ENCODE data around the gene FBXL17.

The FBXL17 gene

DNA sequence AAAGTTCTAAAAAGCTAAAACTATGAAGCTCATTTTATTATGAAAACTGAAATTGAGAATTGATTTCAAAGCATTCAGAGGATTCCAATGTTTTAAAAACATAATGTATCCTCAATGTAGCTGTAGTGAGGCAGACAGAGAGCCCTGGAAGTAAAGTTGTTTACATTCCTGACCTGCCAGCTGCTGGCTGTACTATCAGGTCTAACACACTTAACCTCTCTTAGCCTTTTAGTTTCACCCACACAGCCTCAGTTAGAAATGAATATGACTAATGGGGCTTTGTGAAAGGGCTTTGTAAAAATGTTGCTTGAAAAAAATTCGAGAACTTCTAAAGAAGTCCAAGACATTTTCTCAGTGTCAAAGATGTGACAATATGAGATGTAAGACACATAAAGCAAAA is 122.6 kb downstream of the FBXL17 start:
- Mint-ChIP-seq H3K27me3 (no peaks in the 10 kb centered on the region), H3K36me3 (ENCODE audit: low read depth) (no peaks in the 10 kb centered on the region), H3K9me3 (no peaks in the 10 kb centered on the region), H3K27ac (no peak overlapping the region), H3K4me1 (ENCODE audit: low read depth) (peaks cover 4% of the 10 kb centered on the region), H3K4me3 (no peak overlapping the region)

DNA sequence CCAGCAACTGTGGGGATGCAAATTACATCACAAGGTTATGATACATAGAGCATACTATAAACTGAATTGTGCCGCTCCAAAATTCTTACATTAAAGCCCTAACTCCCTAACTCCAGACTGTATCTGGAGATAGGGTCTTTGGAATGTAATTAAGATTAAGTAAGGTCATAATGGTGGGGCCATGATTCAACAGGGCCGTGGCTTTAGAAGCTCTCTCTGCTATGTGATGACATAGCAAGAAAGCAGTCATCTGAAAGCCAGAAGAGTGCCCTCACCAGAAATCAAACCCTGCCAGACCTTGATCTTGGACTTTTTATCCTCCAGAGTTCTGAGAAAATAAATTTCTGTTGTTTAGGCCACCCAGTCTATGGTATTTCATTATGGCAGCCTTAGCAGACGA is 123.9 kb downstream of the FBXL17 start:
- H3K9me3 Mint-ChIP-seq = no peaks in the 10 kb centered on the region

DNA sequence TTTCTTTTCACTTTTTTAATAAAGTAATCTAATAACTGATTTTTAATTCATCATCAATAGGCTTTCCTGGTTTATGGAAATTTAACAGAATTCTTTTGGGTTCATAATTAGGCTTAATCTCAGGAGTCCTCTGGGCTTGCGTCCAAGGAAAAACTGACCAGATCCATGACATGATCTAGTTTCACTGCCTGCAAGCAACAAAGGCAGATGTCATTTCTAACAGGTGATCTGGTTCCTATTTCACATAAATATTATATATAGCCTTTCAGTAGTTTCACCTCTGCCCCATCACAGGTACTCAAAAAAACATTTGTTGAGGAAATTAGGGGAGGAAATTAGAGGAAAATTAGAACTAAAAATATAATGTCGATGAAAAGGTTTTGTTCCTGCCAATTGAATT is 126.4 kb downstream of the FBXL17 start:
- Mint-ChIP-seq H3K36me3 (ENCODE audit: low read depth) (peaks cover 4% of the 10 kb centered on the region), H3K4me1 (ENCODE audit: low read depth) (peaks cover 3% of the 10 kb centered on the region), H3K27me3 (no peaks in the 10 kb centered on the region), H3K4me3 (no peak overlapping the region), H3K9me3 (no peaks in the 10 kb centered on the region), H3K27ac (no peak overlapping the region)

More for the DNA sequence above, 123.9 kb downstream of the FBXL17 start:
- peaks cover 4% of the 10 kb centered on the region for H3K4me1 Mint-ChIP-seq (ENCODE audit: low read depth)
- no peak overlapping the region for H3K4me3 Mint-ChIP-seq
- H3K27me3 Mint-ChIP-seq = no peaks in the 10 kb centered on the region
- H3K36me3 Mint-ChIP-seq (ENCODE audit: low read depth) = peaks cover 3% of the 10 kb centered on the region
- H3K27ac Mint-ChIP-seq = no peak overlapping the region

DNA sequence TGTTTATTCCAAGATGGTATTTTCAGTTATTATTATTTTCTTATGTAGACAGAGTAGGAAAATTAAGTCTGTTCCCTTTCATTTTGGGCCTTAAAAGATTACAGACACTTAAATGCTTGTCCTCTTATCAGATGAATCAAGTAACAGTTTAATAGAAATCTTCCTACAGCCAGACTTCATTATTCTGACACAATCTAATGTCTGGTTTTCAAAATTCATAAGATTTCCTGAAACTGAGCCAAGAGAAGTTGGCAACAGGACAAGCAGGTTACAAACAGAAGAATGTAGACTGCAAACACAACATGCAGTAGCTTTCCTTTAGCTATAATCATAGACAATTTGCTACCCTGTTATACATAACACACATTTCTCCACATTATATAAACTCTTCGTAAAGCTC is 130.5 kb downstream of the FBXL17 start:
- Mint-ChIP-seq H3K27ac (no peak overlapping the region), H3K4me1 (ENCODE audit: low read depth) (no peaks in the 10 kb centered on the region), H3K36me3 (ENCODE audit: low read depth) (peaks cover 10% of the 10 kb centered on the region), H3K9me3 (no peaks in the 10 kb centered on the region), H3K27me3 (no peaks in the 10 kb centered on the region), H3K4me3 (no peak overlapping the region)

DNA sequence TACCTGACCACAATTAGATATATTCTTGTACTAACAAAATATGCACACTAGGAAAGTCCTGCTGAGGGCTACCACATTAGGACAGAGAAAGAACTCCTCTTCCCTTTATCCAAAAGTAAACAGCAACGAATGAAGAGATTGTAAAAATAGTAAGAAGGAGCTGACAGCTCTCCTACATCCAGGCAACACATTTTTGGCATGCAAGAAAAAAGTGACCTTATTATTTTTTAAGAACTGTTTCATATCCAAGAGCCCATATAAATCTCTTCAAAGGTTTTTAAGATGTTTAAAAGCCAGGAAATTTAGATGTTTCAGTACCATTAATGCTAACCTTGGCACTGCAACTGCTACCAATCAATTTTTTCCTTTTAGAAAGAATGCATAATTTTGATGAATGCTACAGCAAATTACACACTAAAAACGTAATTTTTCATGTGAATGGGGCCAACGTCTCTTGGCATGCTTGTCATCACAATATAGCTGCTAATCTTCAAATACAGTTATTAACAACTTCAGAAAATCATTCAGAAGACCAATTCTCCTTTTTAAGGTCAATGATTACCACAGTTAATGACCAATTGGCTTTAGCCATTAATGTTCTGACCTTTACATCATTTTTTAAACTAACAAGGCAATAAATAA is 132.0 kb downstream of the FBXL17 start:
- Mint-ChIP-seq H3K27ac (no peak overlapping the region), H3K36me3 (ENCODE audit: low read depth) (peaks cover 10% of the 10 kb centered on the region), H3K27me3 (no peaks in the 10 kb centered on the region), H3K4me1 (ENCODE audit: low read depth) (no peaks in the 10 kb centered on the region), H3K4me3 (no peak overlapping the region), H3K9me3 (no peaks in the 10 kb centered on the region)

DNA sequence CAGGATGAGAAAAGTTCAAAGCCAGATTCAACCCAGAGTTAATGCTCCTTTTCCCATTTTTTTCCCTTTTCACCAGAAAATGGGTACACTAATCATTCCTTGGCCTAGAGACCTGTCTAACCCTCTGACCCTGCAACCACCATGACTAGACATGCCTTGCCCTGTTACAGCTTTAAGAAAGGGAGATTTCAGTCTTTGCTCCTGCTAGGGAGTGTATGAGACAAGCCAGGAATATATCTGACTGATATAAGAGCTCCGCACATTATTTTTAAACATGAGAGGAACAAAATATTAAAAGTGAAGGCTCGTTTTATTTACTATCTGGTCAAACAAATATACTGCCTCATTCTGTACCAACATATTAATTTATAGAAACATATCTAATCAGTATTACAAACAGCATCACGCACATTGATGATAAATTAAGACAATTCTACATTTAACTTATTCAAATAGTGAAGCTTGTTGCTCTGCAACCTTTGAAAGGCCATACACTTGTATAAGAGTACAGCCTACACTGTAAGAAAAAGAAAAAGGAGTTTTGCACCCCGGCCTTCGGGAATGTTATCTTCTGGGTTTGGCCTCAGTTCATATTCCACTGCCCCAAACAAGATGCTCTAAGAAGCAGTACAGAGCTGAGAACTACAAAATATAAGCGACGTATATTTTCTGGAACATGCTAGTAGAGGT is 132.7 kb downstream of the FBXL17 start:
- H3K27ac Mint-ChIP-seq = no peak overlapping the region
- H3K4me3 Mint-ChIP-seq = no peak overlapping the region
- H3K4me1 Mint-ChIP-seq (ENCODE audit: low read depth) = no peaks in the 10 kb centered on the region
- H3K9me3 Mint-ChIP-seq = no peaks in the 10 kb centered on the region
- peaks cover 10% of the 10 kb centered on the region for H3K36me3 Mint-ChIP-seq (ENCODE audit: low read depth)
- H3K27me3 Mint-ChIP-seq = no peaks in the 10 kb centered on the region

DNA sequence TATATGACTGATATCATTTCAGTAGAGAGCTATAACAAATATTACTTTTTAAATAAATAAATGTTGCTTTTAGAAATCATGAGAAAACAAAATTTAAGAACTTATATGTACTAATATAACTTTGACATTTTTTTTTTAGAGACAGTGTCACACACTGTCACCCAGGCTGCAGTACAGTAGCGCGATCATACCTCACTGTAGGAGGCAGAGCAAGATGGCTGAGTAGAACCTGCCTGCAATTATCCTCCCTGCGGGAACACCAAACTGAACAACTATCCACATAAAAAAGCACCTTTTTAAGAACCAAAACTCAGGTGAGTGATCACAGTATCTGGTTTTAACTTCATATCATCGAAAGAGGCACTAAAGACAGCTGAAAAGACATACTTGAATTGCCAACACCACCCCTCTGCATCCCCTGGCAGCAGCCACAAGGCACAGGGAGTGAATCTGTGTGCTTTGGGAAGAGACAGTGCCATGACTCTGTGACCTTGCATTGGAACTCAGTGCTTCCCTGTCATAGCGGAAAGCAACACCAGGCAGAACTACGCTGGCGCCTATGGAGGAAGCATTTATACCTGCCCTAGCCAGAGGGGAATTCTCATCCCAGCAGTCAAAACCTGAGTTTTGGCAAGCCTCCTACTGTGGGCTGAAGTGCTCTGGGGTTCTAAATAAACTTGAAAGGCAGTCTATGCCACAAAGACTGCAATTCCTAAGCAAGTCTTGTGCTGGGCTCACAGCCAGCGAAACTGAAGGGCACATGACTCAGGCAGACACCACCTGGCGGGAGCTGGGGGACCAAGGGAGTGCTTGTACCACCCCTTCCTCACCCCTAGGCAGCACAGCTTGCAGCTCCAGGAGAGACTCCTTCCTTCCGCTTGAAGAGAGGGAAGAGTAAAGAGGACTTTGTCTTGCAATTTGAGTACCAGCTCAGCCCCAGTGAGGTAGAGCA is 142.7 kb downstream of the FBXL17 start:
- H3K4me3 Mint-ChIP-seq = no peak overlapping the region

DNA sequence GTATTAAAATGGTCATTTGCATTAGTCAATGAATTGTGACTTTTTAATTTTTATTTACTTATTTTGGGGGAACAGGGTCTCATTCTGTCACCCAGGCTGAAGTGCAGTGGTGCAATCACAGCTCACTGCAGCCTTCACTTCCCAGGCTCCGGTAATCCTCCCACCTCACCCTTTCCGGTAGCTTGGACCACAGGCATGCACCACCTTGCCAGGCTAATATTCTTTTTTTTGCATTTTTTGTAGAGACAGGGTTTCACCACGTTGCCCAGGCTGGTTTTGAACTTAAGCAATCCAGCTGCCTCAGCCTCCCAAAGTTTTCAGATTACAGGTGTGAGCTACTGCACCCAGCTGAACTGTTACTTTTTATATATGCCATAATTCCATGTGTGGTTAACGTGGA is 143.4 kb downstream of the FBXL17 start:
- peaks cover 22% of the 10 kb centered on the region for H3K36me3 Mint-ChIP-seq (ENCODE audit: low read depth)
- no peaks in the 10 kb centered on the region for H3K27me3 Mint-ChIP-seq
- peaks cover 15% of the 10 kb centered on the region for H3K9me3 Mint-ChIP-seq
- no peak overlapping the region for H3K4me3 Mint-ChIP-seq
- no peaks in the 10 kb centered on the region for H3K4me1 Mint-ChIP-seq (ENCODE audit: low read depth)
- H3K27ac Mint-ChIP-seq = no peak overlapping the region

More for the DNA sequence above, 142.7 kb downstream of the FBXL17 start:
- no peak overlapping the region for H3K27ac Mint-ChIP-seq
- H3K9me3 Mint-ChIP-seq = peaks cover 15% of the 10 kb centered on the region
- H3K4me1 Mint-ChIP-seq (ENCODE audit: low read depth) = no peaks in the 10 kb centered on the region
- H3K27me3 Mint-ChIP-seq = no peaks in the 10 kb centered on the region
- peaks cover 18% of the 10 kb centered on the region for H3K36me3 Mint-ChIP-seq (ENCODE audit: low read depth)

DNA sequence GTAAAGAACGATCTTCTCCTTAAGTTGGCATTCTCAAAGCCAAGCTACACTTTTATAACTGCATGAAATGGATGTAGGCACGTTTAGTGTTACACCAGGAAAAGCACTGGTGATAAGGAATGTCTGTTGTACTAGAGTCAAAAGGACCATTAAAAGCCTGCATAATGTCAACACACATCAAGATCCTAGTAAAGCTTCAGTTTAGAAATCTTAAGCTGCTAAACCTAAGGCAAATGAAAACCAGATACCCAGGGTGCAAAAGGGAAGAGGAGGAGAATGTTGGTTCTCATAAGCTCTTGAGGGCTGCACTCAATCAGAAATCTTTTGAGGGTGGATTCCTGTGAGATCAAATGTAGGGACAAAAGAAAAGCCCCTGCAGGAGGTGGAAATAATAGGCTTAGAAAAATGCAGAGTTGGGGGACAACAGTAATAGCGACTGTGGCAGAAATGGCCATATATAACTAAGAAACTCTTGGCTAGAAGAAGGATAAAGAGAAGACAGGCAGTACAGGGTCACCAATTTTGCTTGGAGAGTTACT is 148.2 kb downstream of the FBXL17 start:
- Mint-ChIP-seq H3K36me3 (ENCODE audit: low read depth) (peaks cover 38% of the 10 kb centered on the region), H3K4me1 (ENCODE audit: low read depth) (no peaks in the 10 kb centered on the region), H3K4me3 (no peak overlapping the region), H3K9me3 (peaks cover 15% of the 10 kb centered on the region), H3K27me3 (no peaks in the 10 kb centered on the region), H3K27ac (no peak overlapping the region)

DNA sequence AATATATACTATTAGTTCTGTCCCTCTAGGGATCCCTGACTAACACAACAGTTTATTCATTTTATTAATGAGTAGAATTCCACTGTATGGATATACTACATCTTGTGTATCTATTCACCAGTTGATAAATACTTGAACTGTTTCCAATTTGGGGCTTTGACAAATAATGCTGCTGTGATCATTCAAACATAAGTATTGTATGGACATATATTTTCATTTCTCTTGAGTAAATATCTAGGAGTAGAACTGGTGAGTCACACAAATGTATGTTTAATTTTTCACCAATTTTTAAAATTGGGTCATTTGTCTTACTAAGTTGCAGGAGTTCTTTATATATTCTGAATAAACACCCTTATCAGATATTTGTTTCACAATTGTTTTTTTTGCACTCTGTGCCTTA is 149.1 kb downstream of the FBXL17 start:
- no peak overlapping the region for H3K4me3 Mint-ChIP-seq
- H3K27ac Mint-ChIP-seq = no peak overlapping the region
- H3K4me1 Mint-ChIP-seq (ENCODE audit: low read depth) = no peaks in the 10 kb centered on the region
- H3K27me3 Mint-ChIP-seq = no peaks in the 10 kb centered on the region
- H3K9me3 Mint-ChIP-seq = peaks cover 15% of the 10 kb centered on the region
- H3K36me3 Mint-ChIP-seq (ENCODE audit: low read depth) = peaks cover 40% of the 10 kb centered on the region

DNA sequence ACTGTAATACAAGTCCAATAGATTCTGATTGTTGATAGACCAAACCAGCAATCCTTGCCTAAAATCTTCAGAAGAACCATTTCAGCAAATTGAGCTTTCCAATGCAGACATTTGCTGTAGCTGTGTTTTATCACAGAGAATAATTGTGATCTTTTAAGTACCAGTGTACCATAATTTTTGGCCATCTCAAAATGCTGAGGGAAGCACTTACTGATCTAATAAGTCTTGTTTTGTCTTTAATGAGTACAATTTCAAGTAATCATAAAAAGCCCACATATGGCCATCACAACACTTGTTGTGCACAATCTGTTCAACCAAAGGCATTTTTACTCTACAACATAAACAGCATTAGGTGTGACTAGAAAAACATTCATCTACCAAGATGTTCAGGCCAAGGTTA is 159.9 kb downstream of the FBXL17 start:
- Mint-ChIP-seq H3K36me3 (ENCODE audit: low read depth) (peaks cover 56% of the 10 kb centered on the region), H3K27me3 (no peaks in the 10 kb centered on the region), H3K9me3 (peaks cover 15% of the 10 kb centered on the region), H3K4me1 (ENCODE audit: low read depth) (no peaks in the 10 kb centered on the region), H3K4me3 (no peak overlapping the region), H3K27ac (no peak overlapping the region)

DNA sequence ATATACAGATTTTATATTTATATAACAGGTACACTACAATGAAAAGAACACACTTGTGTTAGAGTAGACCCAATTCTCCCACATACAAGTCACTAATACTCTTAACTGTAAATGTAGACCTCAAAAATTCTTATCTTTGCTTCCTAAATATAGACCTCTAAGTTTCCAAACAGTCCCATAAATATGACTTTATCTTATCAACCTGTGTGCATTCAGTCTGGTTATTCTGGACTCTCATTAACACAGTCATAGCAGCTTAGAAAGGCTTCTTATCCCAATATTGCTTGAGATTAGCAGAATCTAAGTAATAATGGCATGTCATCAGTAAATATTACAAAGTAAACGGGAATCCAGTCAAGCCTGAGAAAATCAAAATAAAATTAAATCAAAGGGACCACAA is 161.1 kb downstream of the FBXL17 start:
- H3K36me3 Mint-ChIP-seq (ENCODE audit: low read depth) = peaks cover 58% of the 10 kb centered on the region
- H3K4me1 Mint-ChIP-seq (ENCODE audit: low read depth) = no peaks in the 10 kb centered on the region

DNA sequence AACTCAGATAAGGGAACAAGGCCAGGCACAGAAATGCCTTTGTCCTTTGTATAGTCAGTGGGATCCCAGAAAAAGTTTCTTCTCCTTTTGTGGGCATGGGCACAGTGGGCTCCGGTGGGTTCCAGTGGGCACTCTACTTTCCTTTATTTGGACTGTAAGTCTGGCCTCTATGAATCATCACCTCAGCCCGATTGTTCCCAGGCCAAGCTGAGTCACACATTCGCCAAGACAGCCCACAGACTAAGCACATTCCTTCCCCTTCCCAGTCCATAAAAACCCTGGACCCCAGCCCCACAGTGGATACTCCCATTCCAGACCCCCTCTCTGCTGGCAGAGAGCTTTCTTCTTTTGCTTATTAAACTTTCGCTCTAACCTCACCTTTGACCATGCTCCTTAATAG is 165.0 kb downstream of the FBXL17 start:
- Mint-ChIP-seq H3K4me1 (ENCODE audit: low read depth) (no peaks in the 10 kb centered on the region), H3K27me3 (no peaks in the 10 kb centered on the region), H3K27ac (no peak overlapping the region), H3K4me3 (no peak overlapping the region), H3K36me3 (ENCODE audit: low read depth) (peaks cover 55% of the 10 kb centered on the region), H3K9me3 (peaks cover 20% of the 10 kb centered on the region)

More for the DNA sequence above, 161.1 kb downstream of the FBXL17 start:
- Mint-ChIP-seq H3K4me3 (no peak overlapping the region), H3K27me3 (no peaks in the 10 kb centered on the region), H3K9me3 (peaks cover 15% of the 10 kb centered on the region), H3K27ac (no peak overlapping the region)

DNA sequence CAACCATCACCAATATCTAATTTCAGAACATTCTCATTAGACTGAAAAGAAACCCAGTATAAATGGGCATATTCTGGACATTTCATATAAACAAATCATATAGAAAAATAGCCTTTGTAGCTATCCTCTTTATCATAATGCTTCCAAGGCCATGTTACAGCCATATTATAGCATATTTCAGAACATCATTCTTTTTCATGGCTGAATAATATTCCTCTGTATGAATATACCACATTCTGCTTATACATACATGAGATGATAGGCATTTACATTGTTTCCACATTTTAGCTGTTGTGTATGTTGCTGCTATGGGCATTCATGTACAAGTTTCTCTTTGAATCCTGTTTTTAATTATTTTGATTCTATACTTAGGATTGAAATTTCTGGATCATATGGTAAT is 167.0 kb downstream of the FBXL17 start:
- Mint-ChIP-seq H3K4me3 (no peak overlapping the region), H3K27me3 (no peaks in the 10 kb centered on the region), H3K27ac (no peak overlapping the region), H3K36me3 (ENCODE audit: low read depth) (peaks cover 39% of the 10 kb centered on the region), H3K9me3 (peaks cover 17% of the 10 kb centered on the region), H3K4me1 (ENCODE audit: low read depth) (no peaks in the 10 kb centered on the region)

All from stimulated activated naive CD8-positive, alpha-beta T cell treated with anti-CD3 and anti-CD28 coated beads, Interleukin-15, Interleukin-2, amounts not matched to agents 100 ng/mL and 50 ng/mL, for 24 hours (primary cell).